ENCODE data around the gene PILRB.
"Not testable (repeated sequence)": the region's sequence is repeated elsewhere in the genome, so short reads cannot be mapped to it uniquely, and the experiment has no call there.

DNA sequence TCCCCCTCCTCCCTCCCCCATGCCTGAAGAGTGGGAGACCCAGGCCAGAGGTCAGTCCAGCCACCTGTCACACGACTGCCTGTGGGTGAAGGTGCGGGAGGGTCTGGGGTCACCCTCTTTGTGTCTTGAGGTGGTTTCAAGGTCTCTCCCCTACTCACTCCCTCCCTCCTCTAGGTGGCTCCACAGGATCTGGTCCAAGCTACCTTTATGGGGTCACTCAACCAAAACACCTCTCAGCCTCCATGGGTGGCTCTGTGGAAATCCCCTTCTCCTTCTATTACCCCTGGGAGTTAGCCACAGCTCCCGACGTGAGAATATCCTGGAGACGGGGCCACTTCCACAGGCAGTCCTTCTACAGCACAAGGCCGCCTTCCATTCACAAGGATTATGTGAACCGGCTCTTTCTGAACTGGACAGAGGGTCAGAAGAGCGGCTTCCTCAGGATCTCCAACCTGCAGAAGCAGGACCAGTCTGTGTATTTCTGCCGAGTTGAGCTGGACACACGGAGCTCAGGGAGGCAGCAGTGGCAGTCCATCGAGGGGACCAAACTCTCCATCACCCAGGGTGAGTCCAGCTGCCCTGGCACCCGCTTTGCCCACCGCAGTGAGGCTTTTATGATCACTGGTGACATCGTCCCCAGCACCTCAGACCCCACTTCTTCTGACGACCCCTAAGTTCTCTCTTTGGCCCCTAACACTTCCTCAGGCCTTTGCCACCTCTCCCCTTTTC is 16.1 kb downstream of the PILRB start:
- TF ChIP-seq, protein P1, sequence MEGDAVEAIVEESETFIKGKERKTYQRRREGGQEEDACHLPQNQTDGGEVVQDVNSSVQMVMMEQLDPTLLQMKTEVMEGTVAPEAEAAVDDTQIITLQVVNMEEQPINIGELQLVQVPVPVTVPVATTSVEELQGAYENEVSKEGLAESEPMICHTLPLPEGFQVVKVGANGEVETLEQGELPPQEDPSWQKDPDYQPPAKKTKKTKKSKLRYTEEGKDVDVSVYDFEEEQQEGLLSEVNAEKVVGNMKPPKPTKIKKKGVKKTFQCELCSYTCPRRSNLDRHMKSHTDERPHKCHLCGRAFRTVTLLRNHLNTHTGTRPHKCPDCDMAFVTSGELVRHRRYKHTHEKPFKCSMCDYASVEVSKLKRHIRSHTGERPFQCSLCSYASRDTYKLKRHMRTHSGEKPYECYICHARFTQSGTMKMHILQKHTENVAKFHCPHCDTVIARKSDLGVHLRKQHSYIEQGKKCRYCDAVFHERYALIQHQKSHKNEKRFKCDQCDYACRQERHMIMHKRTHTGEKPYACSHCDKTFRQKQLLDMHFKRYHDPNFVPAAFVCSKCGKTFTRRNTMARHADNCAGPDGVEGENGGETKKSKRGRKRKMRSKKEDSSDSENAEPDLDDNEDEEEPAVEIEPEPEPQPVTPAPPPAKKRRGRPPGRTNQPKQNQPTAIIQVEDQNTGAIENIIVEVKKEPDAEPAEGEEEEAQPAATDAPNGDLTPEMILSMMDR (IDR thresholded peaks at IDR 0.05), result not testable (repeated sequence)
- not testable (repeated sequence) for TF ChIP-seq EP300 (IDR thresholded peaks at IDR 0.05)

Measured in ovary (tissue), 3 donors.